HepG2 (cell line): ENCODE measurements around the gene UBE2H. TPM values are rescaled to one million over a fixed set of nuclear protein-coding genes. Genes with fewer than 3 reads are reported as not detected.

Experiments used
- ATAC-seq: fragments of 200-7000 bp; cut with Tn5 transposase; 3 replicates; pipeline ENCODE4 v1.9.1; 2020; ENCODE audit warnings: mild to moderate bottlenecking, moderate library complexity
- BruUV-seq: library from RNA; stranded (reverse); fragments of 400-500 nt; replicated peaks from 2 replicates; lab custom pipeline; 2021; lab: Mats Ljungman, UMichigan
- CTCF ChIA-PET: fragments of 300-600 bp; formaldehyde crosslinking; extraction: SDS; loops from one replicate; lab custom pipeline; 2021; ENCODE audit warnings: low total read pairs, inconsistent platforms, low intra/inter-chr PET ratio; lab: Yijun Ruan, JAX
- POLR2A ChIA-PET: fragments of 350-600 bp; sonication (Branson Sonifier 250); formaldehyde crosslinking; loops from one replicate; lab custom pipeline; 2020; ENCODE audit warnings: antibody characterized with exemption, inconsistent platforms; lab: Yijun Ruan, JAX
- DNase-seq: peaks from one replicate; pipeline ENCODE4 v3.0.0-alpha.2; 2015; ENCODE audit warnings: low spot score
- FAIRE-seq: peaks from 3 replicates; lab custom pipeline; 2011; peaks lifted over from hg19 to GRCh38; lab: Jason Lieb, UNC
- H2AFZ ChIP-seq: one replicate; pipeline ENCODE4 v1.6.1; 2011; ENCODE audit warnings: low read length, inconsistent platforms
- H3K27ac ChIP-seq: fragments of 300-600 bp; 3 replicates; pipeline ENCODE4 v1.8.0; 2011; ENCODE audit warnings: mixed run types, mild to moderate bottlenecking, mixed read lengths, low read length, inconsistent platforms; ENCODE audit not compliant: insufficient read depth; ENCODE audit errors: extremely low read length
- H3K27me3 ChIP-seq, 2 experiments: fragments of 200-600 bp in 1 of 2; 2 replicates in 1 of 2; 3 replicates in 1 of 2; pipeline versions ENCODE4 v1.6.0 to v1.8.0; 2011; ENCODE audit warnings: low read length in 2 of 2, mild to moderate bottlenecking in 2 of 2, moderate library complexity in 2 of 2, inconsistent platforms in 1 of 2; ENCODE audit not compliant: insufficient read depth in 2 of 2, control insufficient read depth in 1 of 2
- H3K36me3 ChIP-seq, 2 experiments: fragments of 200-600 bp in 1 of 2; replicated peaks in 1 of 2; 2 replicates in 1 of 2; 3 replicates in 1 of 2; pipeline versions ENCODE4 v1.5.1 to v1.8.0; 2011; ENCODE audit warnings: low read length in 2 of 2, inconsistent platforms in 1 of 2; ENCODE audit not compliant: insufficient read depth in 2 of 2, control insufficient read depth in 1 of 2
- H3K4me1 ChIP-seq: 2 replicates; pipeline ENCODE4 v1.5.1; 2012; ENCODE audit warnings: low read length, inconsistent platforms; ENCODE audit not compliant: insufficient read depth
- H3K4me2 ChIP-seq: 2 replicates; pipeline ENCODE4 v1.6.0; 2011; ENCODE audit warnings: low read depth, low read length, inconsistent platforms
- H3K4me3 ChIP-seq, 3 experiments: fragments of 200-600 bp in 1 of 3; sonication (generic), shearing (Covaris generic) in 1 of 3; replicated peaks in 1 of 3; 2 replicates each; pipeline ENCODE4 v1.5.1; 2011 to 2016; ENCODE audit warnings: low read length in 3 of 3, inconsistent platforms in 2 of 3, low read depth in 2 of 3, mild to moderate bottlenecking in 2 of 3, control low read depth in 1 of 3, mixed read lengths in 1 of 3; ENCODE audit not compliant: insufficient read depth in 1 of 3
- H3K79me2 ChIP-seq: one replicate; pipeline ENCODE4 v1.6.1; 2011; ENCODE audit warnings: low read length, inconsistent platforms; ENCODE audit not compliant: insufficient read depth
- H3K9ac ChIP-seq: 2 replicates; pipeline ENCODE4 v1.6.0; 2011; ENCODE audit warnings: mild to moderate bottlenecking, low read depth, low read length, inconsistent platforms; ENCODE audit not compliant: insufficient read depth
- H3K9me3 ChIP-seq: 2 replicates; pipeline ENCODE4 v1.5.1; 2012; ENCODE audit warnings: mild to moderate bottlenecking, low read length
- H4K20me1 ChIP-seq: 2 replicates; pipeline ENCODE4 v1.6.0; 2011; ENCODE audit warnings: inconsistent platforms, mild to moderate bottlenecking, low read length, moderate library complexity; ENCODE audit not compliant: insufficient read depth
- CREBL2 ChIP-seq: sonication (generic); formaldehyde crosslinking; IDR thresholded peaks from 2 replicates; pipeline ENCODE4 v1.8.1; 2023; ENCODE audit warnings: missing genetic modification reagents, mild to moderate bottlenecking, borderline replicate concordance
- CTCF ChIP-seq: sonication (generic); formaldehyde crosslinking; IDR thresholded peaks from 2 replicates; pipeline ENCODE4 v1.5.0; 2020; ENCODE audit warnings: mild to moderate bottlenecking, missing genetic modification reagents, moderate library complexity
- HNRNPK ChIP-seq: fragments of 200-400 bp; formaldehyde crosslinking; IDR thresholded peaks from 2 replicates; pipeline ENCODE4 v1.6.1; 2018; ENCODE audit warnings: low read length, low read depth, moderate library complexity, mild to moderate bottlenecking; ENCODE audit not compliant: poor library complexity, severe bottlenecking
- KDM1A ChIP-seq: IDR thresholded peaks from 2 replicates; pipeline ENCODE4 v1.6.1; 2016; ENCODE audit warnings: missing compliant biosample characterization
- MTA3 ChIP-seq: sonication (generic); formaldehyde crosslinking; IDR thresholded peaks from 2 replicates; pipeline ENCODE4 v1.4.0; 2020; ENCODE audit warnings: missing genetic modification reagents
- RAD51 ChIP-seq: fragments of 450-650 bp; IDR thresholded peaks from 2 replicates; pipeline ENCODE4 v1.6.1; 2016; ENCODE audit warnings: borderline replicate concordance
- TFDP1 ChIP-seq: IDR thresholded peaks from 2 replicates; pipeline ENCODE4 v1.6.1; 2016; ENCODE audit warnings: missing compliant biosample characterization, missing genetic modification reagents, borderline replicate concordance
- THAP7 ChIP-seq: sonication (generic); formaldehyde crosslinking; IDR thresholded peaks from 2 replicates; pipeline ENCODE4 v1.8.1; 2023; ENCODE audit warnings: mild to moderate bottlenecking, missing genetic modification reagents
- ZBTB4 ChIP-seq: sonication (generic); formaldehyde crosslinking; IDR thresholded peaks from 2 replicates; pipeline ENCODE4 v1.4.0; 2020; ENCODE audit warnings: missing genetic modification reagents, mild to moderate bottlenecking, borderline replicate concordance
- WGBS: methylation state at CpG from one replicate; pipeline ENCODE4 v1.1.6; 2017; ENCODE audit warnings: low lambda C conversion rate; 5-methylcytosine and 5-hydroxymethylcytosine counted together
- in situ Hi-C: cut with HindIII; loops from 2 replicates; pipeline ENCODE4 v1.10.0; 2017; ENCODE audit warnings: low pct_unique_long_range_greater_than_20kb; ENCODE audit not compliant: extremely low pct_ligation_motif_present
- intact Hi-C: fragments of 100-400 bp; cut with micrococcal nuclease; formaldehyde crosslinking; loops from one replicate; pipeline ENCODE4 v1.10.0; 2022; ENCODE audit not compliant: unreplicated experiment
- polyA plus RNA-seq, 8 experiments: library from polyadenylated mRNA; depleted of rRNA in 3 of 8; stranded (reverse) in 7 of 8; unstranded in 1 of 8; fragments of >200 nt; fragmentation: Illumina TruSeq in 4 of 8; extraction: Trizol in 4 of 8; gene quantifications; 2 replicates each; pipeline versions ENCODE4 v1.2.1 to v1.2.3, GENCODE V29; 2011 to 2016; ENCODE audit warnings: low read depth in 4 of 8, missing spikeins in 1 of 8, mixed read lengths in 1 of 8; ENCODE audit not compliant: insufficient read depth in 1 of 8
- total RNA-seq, 5 experiments: library from RNA; depleted of rRNA; stranded (reverse); fragments of >200 nt; fragmentation: Illumina TruSeq; extraction: Trizol; gene quantifications; 2 replicates each; pipeline ENCODE4 v1.2.3, GENCODE V29; 2016; ENCODE audit warnings: low read depth in 1 of 5

Gene UBE2H
- total and polyA plus RNA-seq, 2 of the 13 experiments (the other 11 are each of a cell fraction or from before 2014, with no cell fraction given), result 15.5 to 40.1 TPM

GRCh38 chr7:129886167-129886817 lies 66.5 kb downstream of the UBE2H start (continued):
- TF ChIP-seq CTCF (CRISPR knock-in tag), result no peak
- TF ChIP-seq CREBL2 (CRISPR knock-in tag), result no peak
- TF ChIP-seq THAP7 (CRISPR knock-in tag), result no peak
- TF ChIP-seq, all 625 proteins: peak for 0

GRCh38 chr7:129884495-129884894 lies 68.3 kb downstream of the UBE2H start:
- in situ Hi-C loops, result no loop called here
- Histone ChIP-seq H3K4me1 (peaks cover 6% of the 10 kb centered on the region), H3K4me3 (no peak overlapping the region), H3K9me3 (no peaks in the 10 kb centered on the region), H3K79me2 (no peaks in the 10 kb centered on the region), H3K9ac (no peak overlapping the region), H3K27me3 (no peaks in the 10 kb centered on the region), H3K36me3 (peaks cover 2 to 14% of the 10 kb centered on the region in 2 experiments; a peak in 2 of 5 replicates), H4K20me1 (peaks cover 5% of the 10 kb centered on the region; the same call in 1 of the 2 replicates), H3K4me2 (no peak overlapping the region), H2AFZ (no peak overlapping the region), H3K27ac (no peak overlapping the region)
- no TSS peak for BruUV-seq
- POLR2A ChIA-PET, result no interaction called here
- intact Hi-C loops, result no loop called here
- ATAC-seq (no peak), FAIRE-seq (no peak), DNase-seq (no peak)
- TF ChIP-seq KDM1A (no peak), ZBTB4 (CRISPR knock-in tag) (no peak), RAD51 (no peak), TFDP1 (no peak), HNRNPK (no peak), MTA3 (no peak)
- WGBS, result 92% methylated on average over 5 of the region's 5 CpGs
- CTCF ChIA-PET, result no interaction called here
